Measurements from ENCODE around the gene PRKAA1.

DNA sequence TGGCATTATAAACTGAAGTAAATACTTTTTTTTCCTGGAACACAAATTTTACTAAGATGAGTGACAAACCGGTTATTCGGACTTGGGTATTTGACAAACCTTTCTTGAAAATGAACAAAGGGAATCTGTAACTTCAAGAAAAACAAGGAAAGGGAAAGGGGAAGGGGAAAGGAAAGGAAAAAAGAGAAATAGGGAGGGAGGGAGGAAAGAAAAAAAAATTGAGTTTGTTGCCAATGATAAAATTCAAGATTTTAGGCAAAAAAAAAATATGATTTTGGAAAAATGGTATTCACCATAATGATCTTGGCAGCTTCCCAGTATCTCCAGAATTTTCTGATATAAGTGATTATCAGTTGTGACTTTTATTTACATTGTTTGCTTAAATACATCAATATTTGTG, 40.8 kb downstream of the PRKAA1 start:
- TF ChIP-seq, protein P1, sequence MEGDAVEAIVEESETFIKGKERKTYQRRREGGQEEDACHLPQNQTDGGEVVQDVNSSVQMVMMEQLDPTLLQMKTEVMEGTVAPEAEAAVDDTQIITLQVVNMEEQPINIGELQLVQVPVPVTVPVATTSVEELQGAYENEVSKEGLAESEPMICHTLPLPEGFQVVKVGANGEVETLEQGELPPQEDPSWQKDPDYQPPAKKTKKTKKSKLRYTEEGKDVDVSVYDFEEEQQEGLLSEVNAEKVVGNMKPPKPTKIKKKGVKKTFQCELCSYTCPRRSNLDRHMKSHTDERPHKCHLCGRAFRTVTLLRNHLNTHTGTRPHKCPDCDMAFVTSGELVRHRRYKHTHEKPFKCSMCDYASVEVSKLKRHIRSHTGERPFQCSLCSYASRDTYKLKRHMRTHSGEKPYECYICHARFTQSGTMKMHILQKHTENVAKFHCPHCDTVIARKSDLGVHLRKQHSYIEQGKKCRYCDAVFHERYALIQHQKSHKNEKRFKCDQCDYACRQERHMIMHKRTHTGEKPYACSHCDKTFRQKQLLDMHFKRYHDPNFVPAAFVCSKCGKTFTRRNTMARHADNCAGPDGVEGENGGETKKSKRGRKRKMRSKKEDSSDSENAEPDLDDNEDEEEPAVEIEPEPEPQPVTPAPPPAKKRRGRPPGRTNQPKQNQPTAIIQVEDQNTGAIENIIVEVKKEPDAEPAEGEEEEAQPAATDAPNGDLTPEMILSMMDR (conservative IDR thresholded peaks at IDR 0.05; ENCODE audit: low read depth, low read length), result no peak
- TF ChIP-seq EZH2 (IDR thresholded peaks at IDR 0.05; ENCODE audit: low read length, unreplicated experiment), result no peak

Data from PC-3 (cell line).